Kidney capillary endothelial cell (primary cell): Measurements from ENCODE around the gene CLDN4.
"Not testable (repeated sequence)": the region's sequence is repeated elsewhere in the genome, so short reads cannot be mapped to it uniquely, and the experiment has no call there.

ENCODE experiments used
- DNase-seq: peaks from one replicate; pipeline ENCODE4 v3.0.0-alpha.2; 2018; ENCODE audit warnings: low spot score

Gene CLDN4

DNA sequence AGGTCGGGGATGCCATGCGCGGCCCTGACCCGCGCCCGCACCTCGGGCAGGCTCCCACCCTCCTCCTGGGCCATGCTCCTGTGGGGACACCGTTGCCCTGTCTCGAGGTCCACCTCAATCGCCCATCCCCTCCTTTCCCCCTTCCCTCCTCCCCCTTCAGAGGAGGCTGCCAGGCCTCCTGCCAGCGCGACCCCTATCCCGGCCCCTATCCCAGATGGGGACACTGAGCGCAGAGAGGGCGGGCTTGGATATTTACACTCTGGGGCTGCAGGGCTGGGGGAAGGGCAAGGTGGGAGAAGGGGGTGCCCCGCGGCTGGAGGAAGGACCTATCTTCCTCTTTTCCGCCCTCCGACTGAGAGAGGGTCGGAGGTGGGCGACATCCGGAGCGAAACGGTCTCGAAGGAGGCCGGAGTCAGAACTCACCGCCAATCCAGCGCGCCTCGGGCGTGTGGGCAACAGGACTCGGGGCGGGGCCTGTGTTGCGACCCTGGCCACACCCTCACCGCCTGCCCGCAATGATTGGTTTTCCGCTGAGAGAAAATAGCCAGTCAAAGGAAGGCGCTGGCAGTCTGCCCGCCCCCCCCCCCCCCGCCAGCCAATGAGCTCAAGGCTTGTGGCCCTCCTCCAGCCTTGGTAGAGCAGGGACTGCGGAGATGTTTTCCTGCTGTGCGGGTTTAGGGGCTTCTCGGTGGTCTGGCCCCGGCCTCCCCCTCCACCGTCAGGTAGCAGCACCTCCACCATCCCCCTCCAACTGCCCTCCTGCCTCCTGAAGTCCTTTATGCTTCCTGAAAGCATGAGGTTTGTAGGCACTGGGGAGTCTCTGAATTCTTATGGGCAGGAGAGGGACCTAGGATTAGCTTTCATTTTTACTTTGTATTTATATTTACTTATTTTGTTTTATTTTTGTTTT is 11.5 kb downstream of the CLDN4 start, which contains the start of gene METTL27:
METTL27 (minus strand) TSS at position 450 of the 910 bp plus-strand sequence; CDS start at position 74, 376 bp downstream.
- DNase-seq: peak; percentile 92

DNA sequence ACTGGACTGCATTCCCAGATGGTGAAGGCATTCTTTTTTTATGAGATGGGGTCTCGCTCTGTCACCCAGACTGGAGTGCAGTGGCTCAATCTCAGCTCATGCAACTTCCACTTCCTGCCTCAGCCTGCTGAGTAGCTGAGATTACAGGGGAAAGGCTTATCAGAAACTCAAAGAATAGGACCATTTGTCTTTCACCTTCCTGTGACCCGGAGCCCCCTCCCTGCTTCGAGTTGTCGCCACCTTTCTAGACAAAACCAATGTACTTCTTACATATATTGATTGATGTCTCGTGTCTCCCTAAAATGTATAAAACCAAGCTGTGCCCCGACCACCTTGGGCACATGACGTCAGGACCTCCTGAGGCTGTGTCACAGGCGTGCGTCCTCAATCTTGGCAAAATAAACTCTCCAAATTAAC is 13.3 kb downstream of the CLDN4 start:
- no peak for DNase-seq

DNA sequence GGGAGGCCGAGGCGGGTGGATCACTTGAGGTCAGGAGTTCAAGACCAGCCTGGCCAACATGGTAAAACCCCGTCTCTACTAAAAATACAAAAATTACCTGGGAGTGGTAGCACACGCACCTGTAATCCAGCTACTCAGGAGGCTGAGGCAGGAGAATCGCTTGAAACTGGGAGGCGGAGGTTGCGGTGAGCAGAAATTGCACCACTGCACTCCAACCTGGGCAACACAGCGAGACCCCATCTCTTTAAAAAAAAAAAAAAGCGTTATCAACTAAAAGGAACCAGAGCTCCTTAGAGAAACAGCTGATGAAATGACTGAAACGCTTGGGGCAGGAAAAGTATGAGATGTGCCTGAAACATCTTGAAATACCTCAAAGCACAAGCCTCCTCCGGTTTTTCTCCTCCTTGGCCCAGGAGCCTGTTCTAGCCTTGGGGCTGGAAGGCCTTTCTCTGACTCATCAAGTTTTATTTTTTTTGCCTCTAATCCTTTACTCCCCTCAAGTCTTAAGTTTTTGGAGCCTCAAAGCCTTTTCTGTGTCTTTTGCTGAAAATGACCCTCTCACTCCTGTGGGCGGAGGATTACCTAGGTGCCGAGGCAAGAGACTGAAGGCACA is 14.2 kb downstream of the CLDN4 start:
- DNase-seq: no peak

DNA sequence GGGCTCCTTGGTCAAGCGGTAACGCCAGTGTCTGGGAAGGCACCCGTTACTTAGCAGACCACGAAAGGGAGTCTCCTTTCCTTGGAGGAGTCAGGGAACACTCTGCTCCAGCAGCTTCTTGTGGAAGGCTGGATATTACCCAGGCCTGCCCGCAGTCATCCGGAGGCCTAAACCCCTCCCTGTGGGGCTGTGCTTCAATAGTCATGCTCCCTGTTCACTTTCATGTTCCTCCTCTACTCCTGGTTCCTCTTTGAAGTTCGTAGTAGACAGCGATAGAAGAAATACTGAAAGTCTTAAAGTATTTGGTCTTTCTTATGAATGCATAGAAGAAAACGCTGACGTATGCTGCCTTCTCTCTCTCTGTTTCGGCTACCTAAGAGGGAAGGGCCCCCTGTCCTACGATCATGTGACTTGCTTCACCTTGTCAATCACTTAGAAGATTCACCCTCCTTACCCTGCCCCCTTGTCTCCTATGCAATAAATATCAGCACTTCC is 15.0 kb downstream of the CLDN4 start:
- DNase-seq: not testable (repeated sequence)

DNA sequence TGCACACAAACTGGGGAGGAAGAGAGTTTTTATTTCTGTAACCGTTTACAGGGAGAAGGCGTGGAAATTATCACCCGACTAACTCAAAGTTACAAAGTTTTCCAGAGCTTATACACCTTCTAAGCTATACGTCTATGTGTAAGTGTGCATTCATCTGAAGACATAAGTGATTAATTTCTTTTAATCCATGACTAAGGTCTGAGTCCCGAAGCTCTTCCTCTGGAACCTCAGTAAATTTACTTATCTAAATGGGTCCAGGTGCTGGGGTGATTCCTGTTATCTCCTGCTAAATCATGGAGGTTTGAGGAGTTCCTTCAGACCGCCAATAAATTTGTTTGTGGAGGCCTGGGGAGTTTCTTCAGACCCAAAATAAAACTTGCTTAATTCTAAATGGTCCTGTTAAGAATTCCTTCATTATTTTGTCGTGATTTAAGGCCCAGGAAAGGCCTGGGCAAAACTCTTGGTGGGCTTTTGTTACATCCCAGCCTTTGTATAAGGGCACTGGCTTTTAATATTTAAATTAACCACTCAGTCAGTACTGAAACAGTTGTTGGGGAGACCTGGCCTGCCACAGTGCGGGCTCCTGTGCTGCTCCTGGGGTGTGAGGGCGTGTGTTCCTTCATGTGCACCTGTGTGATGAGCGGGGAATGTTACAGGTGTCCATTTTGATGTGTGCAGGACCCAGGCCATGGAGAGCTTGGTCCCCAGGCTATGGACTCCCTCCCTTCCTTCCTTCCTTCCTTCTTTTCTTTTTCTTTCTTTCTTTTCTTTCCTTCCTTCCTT is 17.3 kb downstream of the CLDN4 start:
- DNase-seq: no peak

- DNase-seq: peak; percentile 78
Observed at GRCh38 chr7:73850781-73851207, 20.0 kb downstream of the CLDN4 start.

DNA sequence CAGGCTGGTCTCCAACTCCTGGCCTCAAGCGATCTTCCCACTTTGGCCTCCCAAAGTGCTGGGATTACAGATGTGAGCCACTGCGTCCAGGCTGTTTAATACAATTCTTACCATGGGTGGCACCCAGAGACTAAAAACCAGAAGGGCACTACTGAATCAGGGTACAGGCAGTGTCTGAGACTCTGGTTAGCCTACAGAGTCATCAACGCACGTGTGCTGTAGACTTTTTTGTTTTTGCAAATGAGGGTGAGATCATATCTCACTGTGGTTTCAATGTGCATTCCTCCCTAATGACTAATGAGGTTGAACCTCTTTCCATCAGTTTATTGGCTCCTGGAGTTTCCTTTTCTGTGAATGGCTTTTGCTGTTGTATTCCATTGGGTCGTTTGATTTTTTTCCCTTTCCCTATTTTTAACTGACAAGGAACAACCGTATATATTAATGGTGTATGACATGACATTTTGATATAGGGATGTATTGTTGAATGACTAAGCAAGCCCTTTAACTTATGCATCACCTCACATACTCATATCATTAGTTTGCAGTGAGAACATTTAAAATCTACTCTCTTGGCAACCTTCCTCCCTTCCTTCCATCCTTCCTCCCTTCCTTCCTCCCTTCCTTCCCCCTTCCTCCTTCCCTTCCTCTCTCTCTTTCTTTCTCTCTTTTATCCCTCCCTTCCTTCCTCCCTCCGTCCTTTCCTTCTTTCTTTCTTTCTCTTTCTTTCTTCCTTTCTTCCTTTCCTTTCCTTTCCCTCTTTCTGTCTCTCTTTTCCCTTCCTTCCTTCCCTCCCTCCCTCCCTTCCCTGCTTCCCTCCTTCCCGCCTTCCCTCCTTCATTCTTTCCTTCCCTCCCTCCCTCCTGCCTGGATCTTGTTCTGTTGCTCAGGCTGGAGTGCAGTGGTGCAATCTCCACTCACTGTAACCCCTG is 20.9 kb downstream of the CLDN4 start:
- DNase-seq: peak; percentile 99

- DNase-seq: no peak
Observed at GRCh38 chr7:73852500-73852899, 21.7 kb downstream of the CLDN4 start.

DNA sequence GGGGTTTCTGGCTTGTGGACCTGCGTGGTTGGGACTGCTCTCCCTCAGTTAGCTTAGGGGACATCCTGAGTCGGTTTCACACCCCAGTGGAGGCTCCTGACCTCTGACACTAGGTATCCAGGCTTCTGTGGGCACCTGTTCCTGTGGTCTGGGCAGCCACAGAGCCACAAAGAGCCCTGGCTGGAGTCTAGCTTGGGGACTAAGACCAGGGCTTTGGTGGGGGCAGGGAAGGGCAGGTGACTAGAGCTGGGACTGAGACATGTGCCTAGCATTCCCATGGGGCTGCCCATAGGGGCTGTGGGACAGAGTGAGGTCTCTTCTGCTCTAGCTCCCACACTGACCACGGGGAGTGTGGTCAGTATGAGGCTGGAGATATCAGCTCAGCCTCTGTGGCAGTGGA is 26.1 kb downstream of the CLDN4 start:
- DNase-seq: no peak

- DNase-seq: no peak
Observed at GRCh38 chr7:73858807-73859206, 28.0 kb downstream of the CLDN4 start.

GRCh38 chr7:73860859-73861258 is 30.1 kb downstream of the CLDN4 start, which contains the start of gene TMEM270:
Gene TMEM270 (plus strand): TSS chr7:73861159. CDS start chr7:73861195, 36 bp downstream.
- no peak for DNase-seq

DNA sequence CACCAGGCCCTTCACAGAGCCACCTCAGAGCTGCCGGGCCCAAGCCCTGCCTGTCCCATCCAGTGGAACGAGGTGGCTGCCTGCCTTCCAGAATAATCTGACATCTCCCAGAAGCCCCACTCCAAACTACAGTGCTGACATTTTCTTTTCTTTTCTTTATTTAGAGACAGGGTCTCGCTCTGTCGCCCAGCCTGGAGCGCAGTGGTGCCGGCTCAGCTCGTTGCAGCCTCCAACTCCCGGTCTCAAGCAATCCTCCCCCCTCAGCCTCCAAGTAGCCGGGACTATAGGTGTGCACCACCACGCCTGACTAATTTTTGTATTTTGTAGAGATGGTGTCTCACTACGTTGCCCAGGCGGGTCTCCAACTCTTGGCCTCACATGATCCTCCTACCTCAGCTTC is 30.5 kb downstream of the CLDN4 start:
- DNase-seq: no peak

GRCh38 chr7:73864981-73865711 is 34.4 kb downstream of the CLDN4 start:
- DNase-seq: no peak

- DNase-seq: peak; percentile 49
Observed at GRCh38 chr7:73865738-73866445, 35.1 kb downstream of the CLDN4 start.

GRCh38 chr7:73866446-73866767 is 35.6 kb downstream of the CLDN4 start:
- DNase-seq: no peak

DNA sequence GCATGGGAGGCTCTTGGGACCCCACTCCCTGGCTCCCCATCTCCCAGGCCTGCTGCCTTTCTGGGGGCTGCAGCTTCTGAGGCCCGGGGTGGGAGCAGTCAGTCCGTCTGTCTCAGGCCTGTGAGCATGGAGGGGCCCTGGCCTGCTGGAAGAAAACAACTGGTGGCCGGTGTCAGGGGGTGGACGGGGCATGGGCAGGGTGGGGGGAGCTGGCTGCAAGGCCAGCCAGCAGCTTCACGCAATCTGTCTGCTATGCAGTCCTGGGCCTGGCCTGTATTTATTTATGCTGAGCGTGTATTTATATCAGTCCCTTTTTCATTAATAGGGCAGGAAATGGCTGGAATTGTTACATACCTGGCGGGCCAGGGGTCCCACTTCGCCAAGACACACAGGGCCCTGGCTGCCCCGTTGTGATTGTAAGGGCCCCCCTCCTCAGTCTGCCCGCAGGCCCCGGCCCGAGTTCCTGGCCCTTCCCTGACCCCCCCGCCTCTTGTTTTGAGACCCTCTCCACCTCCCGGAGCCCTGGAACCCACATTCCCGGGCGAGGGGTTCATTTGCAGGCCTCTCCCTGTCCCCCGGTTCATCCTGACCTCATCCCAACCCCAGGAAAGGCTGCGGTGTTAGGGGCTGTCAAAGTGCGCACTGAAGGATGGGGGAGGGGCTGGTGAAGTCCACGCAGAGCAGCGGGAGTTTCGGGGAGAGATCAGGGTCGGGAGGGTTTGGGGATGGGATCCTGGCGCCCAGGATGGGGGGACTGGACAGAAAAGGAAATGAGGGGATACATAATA is 38.4 kb downstream of the CLDN4 start:
- no peak for DNase-seq

DNA sequence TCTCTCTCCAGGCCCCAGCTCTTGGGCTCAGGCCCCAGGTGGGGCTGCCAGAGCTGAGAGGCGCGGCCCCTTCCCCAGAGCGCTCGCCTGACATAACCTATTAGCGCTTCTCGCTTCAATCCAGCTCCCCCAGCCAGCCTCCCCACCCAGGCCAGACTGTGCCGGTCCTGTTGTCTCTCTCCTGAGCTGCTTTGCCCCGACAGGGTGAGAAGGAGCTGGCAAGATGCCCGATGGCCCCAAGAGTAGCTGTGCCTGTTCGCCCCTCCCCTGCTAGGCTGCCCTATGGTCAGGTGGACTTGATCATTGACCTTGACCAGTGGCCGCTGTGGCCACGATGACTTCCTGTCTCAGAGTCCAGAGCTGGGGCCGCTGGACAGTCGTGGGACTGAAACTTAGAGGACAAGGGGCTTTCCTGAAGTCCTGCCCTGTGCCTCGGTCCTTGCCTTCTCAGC is 39.3 kb downstream of the CLDN4 start:
- no peak for DNase-seq

DNA sequence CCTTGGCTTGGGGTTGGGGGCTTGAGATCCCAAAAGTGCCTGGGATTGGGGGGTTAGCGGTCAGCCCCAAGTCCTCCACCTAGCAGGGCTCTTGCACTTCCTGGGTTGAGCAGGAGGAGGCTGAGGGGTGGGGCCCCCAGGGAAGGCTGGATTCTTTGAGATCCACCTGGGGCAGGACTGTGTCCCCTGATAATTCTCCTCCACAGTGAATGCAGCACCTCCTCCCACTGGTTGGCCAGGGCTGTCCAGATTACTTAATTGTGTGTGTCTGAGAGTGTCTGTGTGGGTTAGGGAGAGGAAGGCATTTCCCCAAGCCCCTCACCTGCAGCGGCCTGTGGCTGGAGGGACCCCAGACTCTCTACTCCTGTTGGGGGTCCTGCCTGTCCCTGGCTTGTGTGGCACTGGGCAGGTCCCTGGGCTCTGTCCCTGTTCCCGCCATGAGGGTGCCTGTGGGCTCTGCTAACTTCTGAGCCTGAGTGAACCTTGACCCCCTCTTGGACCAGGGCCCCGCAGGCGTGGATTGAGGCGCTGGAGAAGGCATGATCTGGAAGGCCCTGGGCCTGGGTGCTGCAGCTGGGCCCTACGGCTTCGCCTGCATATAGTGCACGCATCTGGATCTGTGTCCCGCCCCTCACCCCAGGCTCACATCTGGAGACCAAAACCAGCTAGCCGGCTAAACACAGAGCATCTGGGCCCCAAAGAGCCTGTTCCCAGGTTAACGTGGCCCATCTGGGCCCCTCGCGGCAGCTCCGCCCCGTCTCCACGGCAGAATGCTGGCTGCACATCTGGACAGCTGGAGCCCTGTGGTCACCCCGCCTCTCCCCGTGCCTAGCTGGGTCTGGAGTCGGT is 40.6 kb downstream of the CLDN4 start:
- DNase-seq: no peak
